ENCODE results near the gene ZNF804A. TPM values are rescaled to one million over a fixed set of nuclear protein-coding genes. Genes with fewer than 3 reads are reported as not detected.

The ZNF804A gene
- total and polyA plus RNA-seq, 2 of the 8 experiments (the other 6 are each of a cell fraction or from before 2014, with no cell fraction given), result 0.02 TPM; not detected in 1

DNA sequence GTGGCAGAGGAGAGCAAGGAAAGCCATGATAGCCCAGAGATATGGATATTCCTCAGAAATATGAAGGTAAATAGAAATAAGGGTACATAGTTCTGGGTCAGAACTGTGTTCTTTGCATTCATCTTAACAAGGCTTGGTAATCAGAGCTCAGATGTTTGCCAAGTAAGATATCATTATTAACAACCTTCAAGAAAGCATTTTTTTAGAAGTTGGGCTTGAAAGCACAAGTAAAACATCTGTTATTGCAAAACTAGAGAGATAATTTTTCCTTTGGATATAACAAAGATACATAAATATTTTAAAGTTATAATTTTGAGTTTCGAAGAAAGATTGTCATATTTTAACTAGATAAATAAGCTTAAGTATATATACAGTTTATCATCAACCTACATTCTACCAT, 171.4 kb downstream of the ZNF804A start:
- CTCF ChIA-PET (ENCODE audit: partially characterized antibody), result no interaction called here
- no peak for TF ChIP-seq GABPA (IDR thresholded peaks at IDR 0.05; ENCODE audit: borderline replicate concordance, insufficient read depth, low read length)
- TF ChIP-seq, protein P1, sequence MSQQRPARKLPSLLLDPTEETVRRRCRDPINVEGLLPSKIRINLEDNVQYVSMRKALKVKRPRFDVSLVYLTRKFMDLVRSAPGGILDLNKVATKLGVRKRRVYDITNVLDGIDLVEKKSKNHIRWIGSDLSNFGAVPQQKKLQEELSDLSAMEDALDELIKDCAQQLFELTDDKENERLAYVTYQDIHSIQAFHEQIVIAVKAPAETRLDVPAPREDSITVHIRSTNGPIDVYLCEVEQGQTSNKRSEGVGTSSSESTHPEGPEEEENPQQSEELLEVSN (IDR thresholded peaks at IDR 0.05), result no peak
- no peak for TF ChIP-seq KDM5A (IDR thresholded peaks at IDR 0.05; ENCODE audit: low read length)
- TF ChIP-seq SRF (IDR thresholded peaks at IDR 0.05; ENCODE audit: low read depth, low read length), result no peak

More for the DNA sequence above, 171.4 kb downstream of the ZNF804A start:
- no peak overlapping the region for H2BK15ac ChIP-seq (ENCODE audit: low read length)
- H3K27me3 ChIP-seq (replicated peaks in 1 of 4; ENCODE audit: control insufficient read depth in 3 of 4, extremely low read depth in 1 of 4, insufficient read depth in 3 of 4, low read length in 3 of 4), result no peaks in the 10 kb centered on the region
- no peak overlapping the region for H4K5ac ChIP-seq (ENCODE audit: insufficient read length, low read depth, low read length)
- H4K8ac ChIP-seq (ENCODE audit: extremely low read depth, insufficient read depth, low read length), result no peak overlapping the region
- no peak overlapping the region for H3K23ac ChIP-seq (ENCODE audit: insufficient read length)
- no peaks in the 10 kb centered on the region for H3K4me1 ChIP-seq (replicated peaks in 1 of 4; ENCODE audit: control insufficient read depth in 3 of 4, insufficient read depth in 4 of 4, low read length in 3 of 4)
- no peak overlapping the region for H2BK5ac ChIP-seq (ENCODE audit: low read depth, low read length)
- no peak overlapping the region for H3K4me2 ChIP-seq (ENCODE audit: insufficient read depth in 1 of 2, low read depth in 2 of 2, low read length in 2 of 2)
- WGBS, 2 experiments (ENCODE audit: extremely low coverage in 1 of 2, insufficient coverage in 1 of 2, insufficient read length in 1 of 2, insufficient replicate concordance in 2 of 2, low coverage in 1 of 2, low lambda C conversion rate in 2 of 2, missing lambda C conversion rate in 1 of 2), result 100% methylated on average over 1 of the region's 1 CpG; no CpG with 5 or more reads in 1 of the 2 experiments
- no peak overlapping the region for H3K27ac ChIP-seq (ENCODE audit: low read depth, low read length)
- H3K36me3 ChIP-seq (ENCODE audit: control insufficient read depth in 2 of 4, insufficient read depth in 4 of 4, low read length in 3 of 4), result no peaks in the 10 kb centered on the region
- no peak overlapping the region for H2BK120ac ChIP-seq (replicated peaks; ENCODE audit: low read depth, low read length)
- H3K23me2 ChIP-seq (ENCODE audit: low read depth, low read length), result no peaks in the 10 kb centered on the region
- FAIRE-seq (no peak), DNase-seq (ENCODE audit: low read depth in 1 of 2, low spot score in 2 of 2) (no peak)
- H3K4me3 ChIP-seq (ENCODE audit: extremely low read depth in 1 of 4, insufficient read depth in 2 of 4, low read depth in 3 of 4, low read length in 4 of 4), result no peak overlapping the region
- POLR2A ChIA-PET (ENCODE audit: partially characterized antibody), result no interaction called here
- H3K79me2 ChIP-seq (ENCODE audit: control insufficient read depth in 1 of 2, insufficient read depth in 2 of 2, low read length in 2 of 2), result no peaks in the 10 kb centered on the region
- H3K4ac ChIP-seq (replicated peaks; ENCODE audit: insufficient read length, low read depth, low read length), result no peak overlapping the region
- no peaks in the 10 kb centered on the region for H4K20me1 ChIP-seq (replicated peaks in 1 of 2; ENCODE audit: control insufficient read depth in 1 of 2, insufficient read depth in 2 of 2, low read length in 2 of 2)
- H2AFZ ChIP-seq (ENCODE audit: low read length), result no peak overlapping the region
- no peak overlapping the region for H2AK5ac ChIP-seq (ENCODE audit: low read depth, low read length)
- no peaks in the 10 kb centered on the region for H3K79me1 ChIP-seq (ENCODE audit: low read depth, low read length)
- H3K14ac ChIP-seq (ENCODE audit: insufficient read length), result no peak overlapping the region
- no peak overlapping the region for H2BK12ac ChIP-seq (ENCODE audit: low read depth, low read length)
- no peak overlapping the region for H2BK20ac ChIP-seq (ENCODE audit: low read length)
- H4K91ac ChIP-seq (replicated peaks; ENCODE audit: insufficient read length, low read length), result no peak overlapping the region
- no peak overlapping the region for H3K56ac ChIP-seq (replicated peaks; ENCODE audit: insufficient read length, low read depth, low read length)
- no peak overlapping the region for H3K18ac ChIP-seq (ENCODE audit: extremely low read depth, low read length)
- H3K9ac ChIP-seq (replicated peaks in 1 of 4; ENCODE audit: extremely low read depth in 1 of 4, low read depth in 3 of 4, low read length in 3 of 4), result no peak overlapping the region
- no peaks in the 10 kb centered on the region for H3K9me3 ChIP-seq (ENCODE audit: insufficient read depth in 2 of 2, low read depth in 1 of 2, low read length in 1 of 2)

Measured in H1 (cell line).